ENCODE data around the gene ERO1B. TPM values are rescaled to one million over a fixed set of nuclear protein-coding genes. Genes with fewer than 3 reads are reported as not detected.

Gene ERO1B
- total and polyA plus RNA-seq, 2 of the 13 experiments (the other 11 are each of a cell fraction or from before 2014, with no cell fraction given) = 1.6 to 2.1 TPM

- peak in 1 of 2 experiments; percentile 34; a peak in 1 of 4 replicates for TF ChIP-seq REST (IDR thresholded peaks at IDR 0.05; ENCODE audit: borderline replicate concordance in 1 of 2, low read depth in 1 of 2, low read length in 2 of 2)
- no peak for TF ChIP-seq SIX4 (CRISPR knock-in tag; IDR thresholded peaks at IDR 0.05)
- TF ChIP-seq, protein P1, sequence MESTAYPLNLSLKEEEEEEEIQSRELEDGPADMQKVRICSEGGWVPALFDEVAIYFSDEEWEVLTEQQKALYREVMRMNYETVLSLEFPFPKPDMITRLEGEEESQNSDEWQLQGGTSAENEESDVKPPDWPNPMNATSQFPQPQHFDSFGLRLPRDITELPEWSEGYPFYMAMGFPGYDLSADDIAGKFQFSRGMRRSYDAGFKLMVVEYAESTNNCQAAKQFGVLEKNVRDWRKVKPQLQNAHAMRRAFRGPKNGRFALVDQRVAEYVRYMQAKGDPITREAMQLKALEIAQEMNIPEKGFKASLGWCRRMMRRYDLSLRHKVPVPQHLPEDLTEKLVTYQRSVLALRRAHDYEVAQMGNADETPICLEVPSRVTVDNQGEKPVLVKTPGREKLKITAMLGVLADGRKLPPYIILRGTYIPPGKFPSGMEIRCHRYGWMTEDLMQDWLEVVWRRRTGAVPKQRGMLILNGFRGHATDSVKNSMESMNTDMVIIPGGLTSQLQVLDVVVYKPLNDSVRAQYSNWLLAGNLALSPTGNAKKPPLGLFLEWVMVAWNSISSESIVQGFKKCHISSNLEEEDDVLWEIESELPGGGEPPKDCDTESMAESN (CRISPR knock-in tag; conservative IDR thresholded peaks at IDR 0.05) = peak; percentile 52; the same call in 1 of the 2 replicates
- TF ChIP-seq ZNF264 (CRISPR knock-in tag; IDR thresholded peaks at IDR 0.05) = peak; percentile 41; the same call in 1 of the 2 replicates
- no peak for TF ChIP-seq TAF15 (IDR thresholded peaks at IDR 0.05; ENCODE audit: low read depth, low read length, poor library complexity, severe bottlenecking)
- TF ChIP-seq, protein P2, sequence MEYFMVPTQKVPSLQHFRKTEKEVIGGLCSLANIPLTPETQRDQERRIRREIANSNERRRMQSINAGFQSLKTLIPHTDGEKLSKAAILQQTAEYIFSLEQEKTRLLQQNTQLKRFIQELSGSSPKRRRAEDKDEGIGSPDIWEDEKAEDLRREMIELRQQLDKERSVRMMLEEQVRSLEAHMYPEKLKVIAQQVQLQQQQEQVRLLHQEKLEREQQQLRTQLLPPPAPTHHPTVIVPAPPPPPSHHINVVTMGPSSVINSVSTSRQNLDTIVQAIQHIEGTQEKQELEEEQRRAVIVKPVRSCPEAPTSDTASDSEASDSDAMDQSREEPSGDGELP (IDR thresholded peaks at IDR 0.05; ENCODE audit: borderline replicate concordance, low read depth) = peak; percentile 40; the same call in 1 of the 2 replicates
- TF ChIP-seq ZFP82 (CRISPR knock-in tag; IDR thresholded peaks at IDR 0.05; ENCODE audit: borderline replicate concordance) = peak; percentile 75; the same call in 1 of the 2 replicates
- TF ChIP-seq, protein P3, sequence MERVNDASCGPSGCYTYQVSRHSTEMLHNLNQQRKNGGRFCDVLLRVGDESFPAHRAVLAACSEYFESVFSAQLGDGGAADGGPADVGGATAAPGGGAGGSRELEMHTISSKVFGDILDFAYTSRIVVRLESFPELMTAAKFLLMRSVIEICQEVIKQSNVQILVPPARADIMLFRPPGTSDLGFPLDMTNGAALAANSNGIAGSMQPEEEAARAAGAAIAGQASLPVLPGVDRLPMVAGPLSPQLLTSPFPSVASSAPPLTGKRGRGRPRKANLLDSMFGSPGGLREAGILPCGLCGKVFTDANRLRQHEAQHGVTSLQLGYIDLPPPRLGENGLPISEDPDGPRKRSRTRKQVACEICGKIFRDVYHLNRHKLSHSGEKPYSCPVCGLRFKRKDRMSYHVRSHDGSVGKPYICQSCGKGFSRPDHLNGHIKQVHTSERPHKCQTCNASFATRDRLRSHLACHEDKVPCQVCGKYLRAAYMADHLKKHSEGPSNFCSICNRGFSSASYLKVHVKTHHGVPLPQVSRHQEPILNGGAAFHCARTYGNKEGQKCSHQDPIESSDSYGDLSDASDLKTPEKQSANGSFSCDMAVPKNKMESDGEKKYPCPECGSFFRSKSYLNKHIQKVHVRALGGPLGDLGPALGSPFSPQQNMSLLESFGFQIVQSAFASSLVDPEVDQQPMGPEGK (CRISPR knock-in tag; IDR thresholded peaks at IDR 0.05) = peak; percentile 80; the same call in 1 of the 2 replicates
- TF ChIP-seq ATF7-NPFF (CRISPR knock-in tag; IDR thresholded peaks at IDR 0.05; ENCODE audit: low read depth) = peak; percentile 78; the same call in 1 of the 2 replicates
- 0 out of 2 replicates have a peak, but pooled peaks have one; percentile 30 for TF ChIP-seq RFX1 (IDR thresholded peaks at IDR 0.05)
- TF ChIP-seq SALL2 (CRISPR knock-in tag; IDR thresholded peaks at IDR 0.05) = peak; percentile 83
- TF ChIP-seq, protein P4, sequence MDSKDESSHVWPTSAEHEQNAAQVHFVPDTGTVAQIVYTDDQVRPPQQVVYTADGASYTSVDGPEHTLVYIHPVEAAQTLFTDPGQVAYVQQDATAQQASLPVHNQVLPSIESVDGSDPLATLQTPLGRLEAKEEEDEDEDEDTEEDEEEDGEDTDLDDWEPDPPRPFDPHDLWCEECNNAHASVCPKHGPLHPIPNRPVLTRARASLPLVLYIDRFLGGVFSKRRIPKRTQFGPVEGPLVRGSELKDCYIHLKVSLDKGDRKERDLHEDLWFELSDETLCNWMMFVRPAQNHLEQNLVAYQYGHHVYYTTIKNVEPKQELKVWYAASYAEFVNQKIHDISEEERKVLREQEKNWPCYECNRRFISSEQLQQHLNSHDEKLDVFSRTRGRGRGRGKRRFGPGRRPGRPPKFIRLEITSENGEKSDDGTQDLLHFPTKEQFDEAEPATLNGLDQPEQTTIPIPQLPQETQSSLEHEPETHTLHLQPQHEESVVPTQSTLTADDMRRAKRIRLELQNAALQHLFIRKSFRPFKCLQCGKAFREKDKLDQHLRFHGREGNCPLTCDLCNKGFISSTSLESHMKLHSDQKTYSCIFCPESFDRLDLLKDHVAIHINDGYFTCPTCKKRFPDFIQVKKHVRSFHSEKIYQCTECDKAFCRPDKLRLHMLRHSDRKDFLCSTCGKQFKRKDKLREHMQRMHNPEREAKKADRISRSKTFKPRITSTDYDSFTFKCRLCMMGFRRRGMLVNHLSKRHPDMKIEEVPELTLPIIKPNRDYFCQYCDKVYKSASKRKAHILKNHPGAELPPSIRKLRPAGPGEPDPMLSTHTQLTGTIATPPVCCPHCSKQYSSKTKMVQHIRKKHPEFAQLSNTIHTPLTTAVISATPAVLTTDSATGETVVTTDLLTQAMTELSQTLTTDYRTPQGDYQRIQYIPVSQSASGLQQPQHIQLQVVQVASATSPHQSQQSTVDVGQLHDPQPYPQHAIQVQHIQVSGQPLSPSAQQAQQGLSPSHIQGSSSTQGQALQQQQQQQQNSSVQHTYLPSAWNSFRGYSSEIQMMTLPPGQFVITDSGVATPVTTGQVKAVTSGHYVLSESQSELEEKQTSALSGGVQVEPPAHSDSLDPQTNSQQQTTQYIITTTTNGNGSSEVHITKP (CRISPR knock-in tag; IDR thresholded peaks at IDR 0.05; ENCODE audit: low read depth) = peak; percentile 56; the same call in 1 of the 2 replicates
- TF ChIP-seq ESRRA (CRISPR knock-in tag; IDR thresholded peaks at IDR 0.05; ENCODE audit: low read depth) = no peak
Observed at GRCh38 chr1:236281654-236282424, at the start of gene ERO1B (continued).
